ENCODE measurements around the gene PCSK1.

DNA sequence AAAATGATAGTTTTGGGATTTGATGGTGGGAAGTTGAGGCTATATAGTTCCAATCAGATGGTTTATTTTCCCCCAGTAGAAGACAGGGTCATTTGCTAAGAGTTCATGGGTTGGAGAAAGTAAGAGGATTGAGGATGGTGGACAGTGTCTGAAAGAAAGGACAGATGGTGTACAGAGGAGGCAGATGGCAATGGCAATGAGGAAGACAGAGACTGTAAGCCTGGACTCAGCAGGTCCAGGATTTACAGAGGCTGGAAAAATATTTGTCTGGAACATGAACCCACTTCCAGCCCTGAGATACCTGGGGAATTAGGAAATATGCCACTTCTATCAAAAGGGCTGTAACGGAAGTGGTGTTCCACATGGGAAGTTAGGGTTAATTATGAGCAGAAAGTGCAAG, 84.5 kb downstream of the PCSK1 start:
- no peak for TF ChIP-seq POLR2A (IDR thresholded peaks at IDR 0.05)
- no peak for TF ChIP-seq CTCF (IDR thresholded peaks at IDR 0.05)
